ENCODE data around the gene SLC9A1.

GRCh38 chr1:27103498-27103897 lies 51.4 kb downstream of the SLC9A1 start:
- TF ChIP-seq PRDM10 (tag by site-specific recombination; IDR thresholded peaks at IDR 0.05) = no peak
- TF ChIP-seq ZNF423 (tag by site-specific recombination; IDR thresholded peaks at IDR 0.05) = no peak
- no peak for TF ChIP-seq PRDM6 (tag by site-specific recombination; IDR thresholded peaks at IDR 0.05)
- no peak for TF ChIP-seq ZNF48 (tag by site-specific recombination; IDR thresholded peaks at IDR 0.05)
- TF ChIP-seq ZNF184 (tag by site-specific recombination; IDR thresholded peaks at IDR 0.05) = no peak
- no peak for TF ChIP-seq CTCF (tag by site-specific recombination; IDR thresholded peaks at IDR 0.05)
- no peak for TF ChIP-seq ZEB2 (tag by site-specific recombination; IDR thresholded peaks at IDR 0.05)
- TF ChIP-seq ZNF473 (tag by site-specific recombination; IDR thresholded peaks at IDR 0.05) = no peak
- no peak for TF ChIP-seq ZNF274 (IDR thresholded peaks at IDR 0.05; ENCODE audit: low read length)
- no peak for TF ChIP-seq ZNF274 (tag by site-specific recombination; IDR thresholded peaks at IDR 0.05; ENCODE audit: borderline replicate concordance)
- TF ChIP-seq ATF2 (tag by site-specific recombination; IDR thresholded peaks at IDR 0.05; ENCODE audit: low read depth) = no peak
- no peak for TF ChIP-seq ZNF24 (tag by site-specific recombination; IDR thresholded peaks at IDR 0.05)

All from HEK293 (cell line).